ENCODE results near the gene SNRNP27. TPM values are rescaled to one million over a fixed set of nuclear protein-coding genes. Genes with fewer than 3 reads are reported as not detected.
"Not testable (repeated sequence)": the region's sequence is repeated elsewhere in the genome, so short reads cannot be mapped to it uniquely, and the experiment has no call there.

SNRNP27 gene
- total RNA-seq, 1 donor = 6.2 TPM

DNA sequence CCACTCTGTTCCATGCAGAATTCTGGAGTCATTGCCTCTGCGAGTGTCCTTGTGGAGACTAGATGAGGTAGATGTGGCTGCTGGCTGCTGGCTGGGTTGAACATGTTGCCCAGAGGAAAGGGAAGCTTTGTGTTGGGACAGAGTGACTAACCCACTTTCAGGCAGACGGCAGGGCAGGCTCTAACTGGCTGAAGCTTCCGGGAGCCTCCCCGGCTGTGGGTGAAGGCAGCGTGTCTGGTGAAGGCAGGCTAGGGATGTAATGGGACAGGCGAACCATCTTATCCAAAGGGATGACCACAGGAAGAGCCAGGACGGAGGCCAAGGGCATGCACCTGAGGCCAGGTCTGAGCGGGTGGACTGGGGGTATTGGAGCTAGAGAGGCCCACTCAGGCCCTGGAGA lies 51.7 kb downstream of the SNRNP27 start:
- DNase-seq (ENCODE audit: low read depth in 2 of 3, low spot score in 2 of 3) = peak in 2 of 3 donors; percentile 36 to 47

DNA sequence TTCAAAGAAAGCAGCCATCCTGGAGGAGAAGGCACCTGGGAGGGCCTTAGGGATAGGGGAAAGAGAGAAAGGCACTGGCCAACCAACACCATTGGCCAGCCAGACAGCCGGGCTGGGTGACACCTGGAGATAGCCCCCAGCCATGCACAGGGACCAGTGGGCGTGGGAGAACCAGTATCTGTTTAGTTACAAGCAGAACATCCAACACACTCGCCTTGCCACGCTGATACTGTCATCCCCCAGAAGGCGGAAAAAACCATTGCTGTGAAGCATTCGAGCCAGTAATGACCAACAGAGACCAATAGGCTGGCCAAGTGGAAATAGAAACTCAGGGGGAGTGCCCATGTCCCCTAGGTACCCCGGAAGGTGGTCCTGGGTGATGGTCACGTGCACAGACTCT lies 52.2 kb downstream of the SNRNP27 start:
- DNase-seq (ENCODE audit: low read depth in 2 of 3, low spot score in 2 of 3) = no peak

DNA sequence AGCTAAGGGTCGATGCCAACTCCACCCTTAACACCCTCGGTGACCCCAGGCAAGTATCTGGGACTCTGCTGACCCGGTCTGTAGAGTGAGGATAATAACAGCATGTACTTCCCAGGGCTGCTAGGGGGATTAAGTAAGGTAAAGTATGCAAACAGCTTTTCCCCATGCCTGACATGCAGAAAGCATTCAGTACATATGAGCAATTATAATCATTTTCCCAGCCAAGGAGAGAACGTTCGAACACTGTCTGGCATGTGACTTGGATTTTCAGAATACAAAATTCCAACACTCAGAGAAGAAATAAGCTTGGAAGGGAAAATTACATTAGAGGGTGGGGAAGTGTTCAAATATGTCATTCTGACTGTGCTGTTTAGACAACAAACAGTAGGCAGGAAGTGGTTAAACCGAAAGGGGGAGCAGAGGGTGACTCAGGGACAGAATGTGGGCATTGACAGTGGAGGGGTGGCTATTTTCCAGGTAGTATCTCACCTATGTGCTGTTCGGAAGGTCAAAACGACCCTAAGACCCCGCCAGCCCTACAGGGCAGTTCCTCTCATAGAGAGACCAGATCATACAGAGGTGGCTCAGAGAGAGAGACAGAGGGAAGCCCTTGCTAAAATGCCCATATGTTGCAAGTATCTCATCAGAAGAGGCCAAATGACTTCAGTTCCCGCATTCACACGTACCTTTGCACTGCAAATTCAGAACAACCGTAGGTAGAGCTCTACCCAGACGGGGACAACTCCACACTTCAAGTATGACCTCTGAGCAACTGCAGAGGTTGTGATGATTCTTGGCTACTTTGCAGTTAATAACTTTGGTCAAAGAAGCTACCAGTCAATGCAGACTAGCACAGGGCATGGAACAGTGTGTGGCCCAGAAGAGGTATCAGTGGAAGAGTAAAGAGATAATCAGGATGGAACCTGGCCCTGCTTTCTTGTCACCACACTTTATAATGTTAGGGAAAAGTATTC lies 52.9 kb downstream of the SNRNP27 start:
- DNase-seq (ENCODE audit: low read depth in 2 of 3, low spot score in 2 of 3) = peak; percentile 21 to 83 (median 81)

DNA sequence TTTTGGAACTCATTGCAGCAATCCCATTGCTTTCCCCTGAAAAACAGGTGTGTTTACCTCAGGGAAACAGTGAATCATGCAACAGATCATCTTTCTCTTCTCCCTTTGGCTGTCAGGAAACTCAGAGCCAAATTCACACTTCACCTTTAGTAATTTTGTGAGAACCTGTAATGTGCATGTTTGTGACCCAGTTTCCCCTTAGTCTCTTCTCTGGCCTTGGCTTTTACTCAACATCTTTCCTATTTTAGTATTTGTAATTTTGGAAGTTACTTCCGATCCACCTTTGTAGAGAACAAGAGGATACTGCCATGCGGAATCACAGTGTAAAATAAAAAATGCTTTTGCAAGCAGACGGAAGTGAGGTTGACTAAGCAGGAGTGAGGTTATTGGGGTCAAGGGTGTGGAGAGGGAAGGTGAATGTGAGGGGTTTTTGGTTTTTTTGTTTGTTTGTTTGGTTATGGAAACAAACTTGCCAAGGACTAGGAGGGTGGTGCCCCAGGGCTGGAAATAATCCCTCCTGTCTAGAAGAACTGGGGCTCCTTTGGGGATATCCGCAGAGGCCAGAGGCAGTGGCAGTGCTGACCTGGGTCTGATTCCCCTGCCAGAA lies 53.7 kb downstream of the SNRNP27 start:
- DNase-seq (ENCODE audit: low read depth in 2 of 3, low spot score in 2 of 3) = no peak

DNA sequence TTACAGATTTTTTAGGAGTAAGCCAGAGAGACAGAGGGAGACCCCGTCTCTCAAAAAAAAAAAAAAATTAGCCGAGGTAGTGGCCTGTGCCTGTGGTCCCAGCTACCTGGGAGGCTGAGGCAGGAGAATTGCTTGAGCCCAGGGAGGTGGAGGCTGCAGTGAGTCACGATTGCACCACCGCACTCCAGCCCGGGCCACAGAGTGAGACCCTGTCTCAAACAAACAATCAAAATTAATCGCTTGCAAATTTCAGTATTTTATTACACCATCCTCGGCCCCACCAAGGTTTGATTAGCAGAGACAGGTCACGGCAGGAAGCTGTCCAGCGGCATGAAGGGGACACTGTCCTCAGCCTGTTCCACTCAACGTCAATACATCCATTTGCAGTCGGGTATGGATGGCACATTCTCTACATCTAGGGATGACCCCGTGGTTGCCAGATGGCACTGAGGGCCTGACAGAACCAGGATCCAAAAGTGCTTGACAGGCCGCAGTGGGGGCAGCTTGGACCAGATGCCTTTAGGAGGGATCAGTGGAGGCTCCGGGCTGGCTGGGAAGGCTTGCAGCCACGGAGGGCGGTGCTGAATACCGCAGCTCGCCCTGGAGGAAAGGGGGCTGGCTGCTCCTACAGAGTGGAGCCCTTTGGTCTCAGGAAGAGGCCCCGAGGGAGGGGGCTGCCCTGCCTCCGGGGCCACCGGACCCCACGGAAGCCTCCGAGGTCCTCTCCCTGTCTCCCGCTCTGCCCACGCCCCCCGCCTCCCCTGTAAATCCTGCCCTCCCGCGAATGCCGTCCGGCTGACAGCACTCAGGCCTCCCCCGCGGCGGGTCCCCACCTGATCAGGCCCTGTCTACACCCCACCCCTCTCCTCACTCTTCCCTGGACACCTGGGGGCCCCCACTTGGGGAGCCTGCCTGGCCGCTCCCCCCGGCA lies 54.5 kb downstream of the SNRNP27 start:
- no peak for DNase-seq (ENCODE audit: low read depth in 2 of 3, low spot score in 2 of 3)

DNA sequence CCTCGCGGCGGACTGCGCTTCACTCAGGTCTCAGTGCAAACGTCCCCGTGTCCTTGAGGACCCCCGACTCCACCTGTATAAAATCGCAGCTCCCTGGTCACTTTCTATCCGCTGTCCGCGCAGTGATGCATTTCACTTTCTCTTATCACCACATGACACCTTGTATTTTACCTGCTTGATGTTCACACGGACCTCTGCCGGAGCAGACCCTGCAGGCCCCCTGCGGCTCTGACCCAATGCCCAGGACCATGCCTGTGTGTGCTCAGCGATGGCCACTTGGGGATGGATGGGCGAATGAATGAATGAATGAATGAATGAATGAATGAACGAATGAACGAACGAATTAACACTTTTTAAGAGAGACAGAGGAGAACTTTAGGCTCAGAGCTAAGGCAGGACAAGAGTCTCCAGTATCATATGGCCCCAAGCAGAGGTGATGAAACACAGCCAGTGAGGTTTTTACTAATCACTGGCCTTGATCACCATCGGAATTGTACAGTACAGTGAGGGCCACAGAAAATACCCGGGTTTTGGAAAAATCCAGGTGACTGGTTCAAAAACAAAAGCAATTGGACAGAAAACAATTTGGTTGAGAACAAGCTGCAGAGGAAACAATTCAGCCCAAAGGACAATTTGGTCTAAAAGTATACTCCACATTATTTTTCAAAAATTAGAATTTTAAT lies 55.3 kb downstream of the SNRNP27 start:
- no peak for DNase-seq (ENCODE audit: low read depth in 2 of 3, low spot score in 2 of 3)

DNA sequence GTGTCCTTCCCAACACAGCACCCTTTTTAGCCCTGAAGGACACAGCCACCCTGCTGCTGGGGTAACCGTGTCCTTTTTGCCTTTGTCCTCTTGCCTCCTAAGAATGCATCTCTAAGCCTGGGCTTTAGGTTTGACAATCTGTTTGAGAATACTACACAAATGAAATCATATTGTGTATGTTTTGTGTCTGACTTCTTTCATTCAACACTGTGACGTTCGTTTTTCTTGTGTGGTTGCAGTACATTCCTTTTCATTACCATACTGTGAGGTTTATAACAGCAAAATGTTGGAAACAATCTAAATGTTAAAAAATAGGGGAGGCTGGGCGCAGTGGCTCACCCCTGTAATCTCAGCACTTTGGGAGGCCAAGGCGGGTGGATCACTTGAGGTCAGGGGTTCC lies 56.5 kb downstream of the SNRNP27 start:
- DNase-seq (ENCODE audit: low read depth in 2 of 3, low spot score in 2 of 3) = no peak

DNA sequence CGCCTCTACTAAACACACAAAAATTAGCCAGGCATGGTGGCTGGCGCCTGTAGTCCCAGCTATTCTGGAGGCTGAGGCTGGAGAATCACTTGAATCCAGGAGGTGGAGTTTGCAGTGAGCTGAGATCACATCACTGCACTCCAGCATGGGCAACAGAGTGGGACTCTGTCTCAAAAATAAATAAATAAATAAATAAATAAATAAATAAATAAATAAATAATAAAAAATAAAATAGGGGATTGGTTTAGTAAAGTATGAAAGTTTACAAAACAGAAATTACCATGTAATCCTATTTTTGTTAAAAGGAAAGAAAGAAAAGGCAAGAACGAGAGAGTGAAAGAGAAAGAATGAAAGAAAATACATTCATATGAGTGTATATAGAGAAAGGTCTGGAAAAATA lies 56.9 kb downstream of the SNRNP27 start:
- DNase-seq (ENCODE audit: low read depth in 2 of 3, low spot score in 2 of 3) = not testable (repeated sequence)

DNA sequence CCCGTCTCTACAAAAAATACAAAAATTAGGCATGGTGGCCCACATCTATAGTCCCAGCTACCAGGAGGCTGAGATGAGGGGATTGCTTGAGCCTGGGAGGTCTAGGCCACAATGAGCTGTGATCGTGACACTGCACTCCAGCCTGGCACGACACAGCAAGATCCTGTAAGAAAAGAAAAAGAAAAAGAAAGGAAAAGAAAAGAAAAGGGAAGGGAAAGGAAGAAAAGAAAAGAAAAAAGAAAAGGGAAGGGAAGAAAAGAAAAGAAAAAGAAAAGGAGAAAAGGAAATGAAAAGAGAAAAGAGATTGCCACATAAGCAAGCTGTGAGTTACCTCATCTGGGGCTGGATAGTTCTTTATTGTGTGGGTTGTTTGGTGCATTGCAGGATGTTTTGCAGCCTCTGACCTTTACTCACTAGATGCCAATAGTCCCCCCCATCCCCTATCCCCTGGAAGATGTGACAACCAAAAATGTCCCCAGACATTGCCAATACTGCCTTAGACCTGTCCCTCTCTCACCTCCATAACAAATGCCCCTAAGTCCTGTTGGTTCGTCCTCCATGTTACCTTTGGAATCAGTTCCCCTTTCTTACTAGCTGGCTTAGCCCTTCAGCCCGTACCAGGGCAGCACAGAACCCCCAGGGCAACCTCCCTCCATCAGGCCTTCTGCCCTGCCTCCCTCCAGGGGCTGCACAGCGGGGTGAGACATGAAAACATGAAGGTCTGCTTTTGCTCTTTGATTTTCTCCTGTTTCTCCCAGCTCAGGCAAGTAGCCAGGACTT lies 58.8 kb downstream of the SNRNP27 start:
- DNase-seq (ENCODE audit: low read depth in 2 of 3, low spot score in 2 of 3) = no peak

DNA sequence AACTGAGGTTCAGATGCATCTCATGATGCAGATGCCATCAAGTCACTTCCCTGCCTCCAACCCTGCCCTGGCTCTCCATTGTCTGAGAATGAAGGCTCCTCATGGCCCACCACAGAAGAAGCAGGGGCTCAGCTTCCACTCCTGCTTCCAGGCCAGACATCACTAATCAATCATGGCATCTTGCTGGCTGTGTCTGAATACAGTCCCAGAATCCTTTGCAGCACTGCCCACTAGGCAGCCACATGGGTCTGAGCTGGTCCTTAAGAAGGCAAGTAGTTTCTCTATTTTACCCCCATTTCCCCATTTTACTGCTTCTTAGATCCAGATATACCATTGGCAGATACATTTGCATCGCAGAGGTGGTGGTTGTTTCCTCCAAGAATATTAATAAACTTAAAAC lies 60.3 kb downstream of the SNRNP27 start:
- DNase-seq (ENCODE audit: low read depth in 2 of 3, low spot score in 2 of 3) = no peak

Small RNA genes within 50 kb of the gene (small RNA-seq; reads per million reads assigned to genes)
- not detected for gene RPL23AP92

Other genes with a start within 250 kb of the SNRNP27 start
- 26.1 TPM for gene ANXA4, start 151.8 kb upstream of the SNRNP27 start, total RNA-seq
- 12.1 TPM for gene GMCL1, start 64.3 kb upstream of the SNRNP27 start, total RNA-seq
- gene MXD1, start 21.2 kb downstream of the SNRNP27 start, total RNA-seq = 19.4 TPM
- gene ASPRV1, start 67.7 kb downstream of the SNRNP27 start, total RNA-seq = 1.1 TPM
- 156 TPM for gene PCBP1, start 193.5 kb downstream of the SNRNP27 start, total RNA-seq